GM18951 (cell line): Measurements from ENCODE around the gene TMEM176A.

ENCODE experiments used
- POLR2A ChIP-seq: IDR thresholded peaks from 4 replicates; pipeline ENCODE4 v1.6.1; 2011; ENCODE audit warnings: mild to moderate bottlenecking; ENCODE audit not compliant: insufficient read length, insufficient read depth; ENCODE audit errors: extremely low read depth
- in situ Hi-C: fragments of 300-500 bp; cut with MboI; formaldehyde crosslinking; loops from one replicate; pipeline ENCODE4 v1.12.0; 2022; ENCODE audit warnings: low sequenced_read_pairs, mixed read lengths, inconsistent platforms; ENCODE audit not compliant: unreplicated experiment

Gene TMEM176A

GRCh38 chr7:150835019-150835418 lies 34.5 kb downstream of the TMEM176A start:
- TF ChIP-seq POLR2A = no peak
- in situ Hi-C loops = no loop called here

GRCh38 chr7:150835702-150836280 lies 35.2 kb downstream of the TMEM176A start:
- in situ Hi-C loops = no loop called here

GRCh38 chr7:150838965-150839650 lies 38.5 kb downstream of the TMEM176A start:
- in situ Hi-C loops = no loop called here
- TF ChIP-seq POLR2A = no peak

More at GRCh38 chr7:150835702-150836280, 35.2 kb downstream of the TMEM176A start:
- no peak for TF ChIP-seq POLR2A

DNA sequence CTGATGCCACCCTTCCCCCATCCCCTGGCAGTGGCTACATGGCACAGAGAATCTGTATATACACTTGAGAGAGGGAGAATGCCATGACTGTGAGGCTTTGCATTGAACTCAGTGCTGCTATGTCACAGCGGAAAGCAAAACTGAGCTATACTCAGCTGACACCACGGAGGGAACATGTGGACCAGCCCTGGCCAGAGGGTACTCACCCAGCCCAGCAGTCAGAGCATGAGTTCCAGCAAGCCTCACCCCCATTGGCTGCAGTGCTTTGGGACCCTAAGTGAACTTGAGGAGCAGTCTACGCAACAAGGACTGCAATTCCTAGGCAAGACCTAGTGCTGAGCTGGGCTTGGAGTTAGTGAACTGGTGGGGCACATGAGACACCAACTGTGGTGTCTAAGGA lies 41.4 kb downstream of the TMEM176A start:
- in situ Hi-C loops = no loop called here
- no peak for TF ChIP-seq POLR2A

- in situ Hi-C loops = no loop called here
- TF ChIP-seq POLR2A = no peak
Observed at GRCh38 chr7:150842716-150843115, 42.1 kb downstream of the TMEM176A start.

DNA sequence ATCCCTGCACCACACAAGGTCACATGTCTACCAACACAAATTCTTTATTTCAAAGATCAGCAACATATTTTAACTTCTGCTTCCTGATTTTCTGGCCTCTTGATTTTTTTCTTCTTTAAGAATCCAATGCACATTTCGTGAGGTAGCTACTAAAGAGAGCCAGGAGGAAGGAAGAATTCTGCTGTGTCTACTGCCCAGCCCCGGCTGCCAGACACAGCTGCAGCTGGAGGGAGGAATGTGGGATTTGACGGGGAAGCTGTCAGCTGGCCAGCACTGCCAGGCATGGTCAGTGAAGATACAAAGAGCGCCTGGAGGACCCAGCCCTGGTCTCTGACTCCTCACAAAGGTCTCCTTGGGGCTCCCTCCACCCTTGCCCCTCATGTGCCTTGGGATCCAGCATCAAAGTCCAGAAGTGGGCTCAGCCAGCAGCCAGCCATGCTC lies 44.9 kb downstream of the TMEM176A start:
- in situ Hi-C loops = no loop called here
- TF ChIP-seq POLR2A = no peak

DNA sequence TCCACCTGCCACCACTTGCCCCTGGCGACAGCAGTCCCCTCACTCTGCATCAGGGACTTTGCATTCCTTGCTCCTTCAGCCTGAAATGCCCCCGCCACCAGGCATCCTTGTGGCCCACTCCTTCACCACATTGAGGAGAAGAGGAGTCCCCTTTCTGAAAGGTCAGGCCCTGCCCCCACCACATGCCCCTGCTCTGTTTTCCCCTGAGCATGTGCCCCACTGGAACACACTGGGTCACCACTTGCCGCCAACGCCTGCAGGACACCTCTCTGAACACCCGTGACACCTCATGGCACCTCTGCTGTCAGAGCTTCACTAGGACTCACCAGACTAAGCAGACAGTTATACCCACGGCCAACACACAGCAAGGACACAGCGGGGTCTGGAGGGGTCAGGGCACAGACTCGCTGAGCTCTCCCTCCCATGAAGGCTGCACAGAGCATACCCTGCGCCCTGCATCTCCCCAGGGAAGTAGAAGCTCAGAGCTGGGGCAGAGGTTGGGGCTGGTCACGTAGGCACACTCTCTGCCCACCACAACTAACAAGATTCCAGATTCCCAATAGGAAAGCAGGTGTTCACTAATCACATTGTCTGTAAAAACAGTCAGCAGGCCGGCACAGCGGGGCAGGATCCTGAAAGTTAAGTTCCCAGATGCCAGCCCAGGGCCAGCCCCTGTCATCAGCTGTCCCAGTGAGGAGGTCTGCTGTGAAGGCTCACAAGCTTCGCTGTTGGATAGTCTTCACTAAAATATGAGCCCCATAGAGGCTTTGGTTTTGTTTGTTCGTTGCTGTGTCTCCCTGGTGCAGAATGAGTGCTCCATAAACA lies 45.9 kb downstream of the TMEM176A start:
- TF ChIP-seq POLR2A = no peak
- in situ Hi-C loops = no loop called here

DNA sequence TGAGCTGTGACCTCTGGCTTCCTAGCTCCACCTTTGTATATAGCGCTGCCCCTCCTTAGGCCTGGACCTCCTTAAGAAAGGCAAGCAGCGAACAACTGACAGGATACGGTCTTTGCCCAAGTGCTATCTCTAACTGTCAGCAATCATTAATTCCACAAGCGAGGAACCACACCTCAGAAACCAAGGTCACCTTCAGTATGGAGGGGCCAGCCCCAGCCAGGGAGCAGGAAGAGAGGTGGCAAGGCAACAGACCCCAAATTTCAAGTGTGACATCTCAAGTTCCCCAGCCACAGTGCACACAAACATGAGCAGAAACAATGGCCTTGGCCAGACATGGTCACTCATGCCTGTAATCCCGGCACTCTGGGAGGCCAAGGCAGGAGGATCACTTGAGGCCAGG lies 47.0 kb downstream of the TMEM176A start:
- no peak for TF ChIP-seq POLR2A
- in situ Hi-C loops = no loop called here

- in situ Hi-C loops = no loop called here
- TF ChIP-seq POLR2A = no peak
Observed at GRCh38 chr7:150848111-150848510, 47.5 kb downstream of the TMEM176A start.

- no peak for TF ChIP-seq POLR2A
- in situ Hi-C loops = no loop called here
Observed at GRCh38 chr7:150848561-150849115, 48.1 kb downstream of the TMEM176A start.

DNA sequence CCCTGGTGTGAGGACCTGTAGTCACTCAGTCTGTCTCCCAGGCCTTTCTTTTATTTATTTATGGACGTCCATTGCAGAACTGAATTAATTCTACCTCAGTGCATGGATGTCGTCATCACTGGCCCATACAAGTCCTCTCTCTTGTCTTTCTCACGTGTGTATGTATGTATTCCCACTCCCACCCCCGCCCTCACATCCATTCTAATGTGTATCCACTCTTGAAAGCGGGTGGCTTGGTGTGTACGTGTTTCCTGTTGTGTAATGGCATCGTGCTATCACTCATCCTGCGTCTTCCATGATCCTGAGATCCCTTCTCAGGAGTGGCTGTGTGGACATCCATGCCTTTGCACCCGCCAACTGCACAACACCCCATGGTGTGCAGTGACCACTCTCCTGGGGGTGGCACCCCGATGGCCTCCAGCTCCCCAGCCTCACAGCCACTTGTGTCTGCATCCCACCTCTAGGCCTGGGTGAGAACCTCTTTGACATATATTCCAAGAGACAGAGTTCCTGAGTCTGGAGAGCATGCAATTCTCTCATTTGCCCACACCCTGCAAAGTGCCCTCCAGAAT lies 48.7 kb downstream of the TMEM176A start:
- TF ChIP-seq POLR2A = no peak
- in situ Hi-C loops = no loop called here

GRCh38 chr7:150850273-150850672 lies 49.7 kb downstream of the TMEM176A start:
- no peak for TF ChIP-seq POLR2A
- in situ Hi-C loops = no loop called here
